NB4 (cell line): ENCODE measurements around the gene ZBP1.

ENCODE experiments used
- MYC ChIP-seq: IDR thresholded peaks from 2 replicates; pipeline ENCODE4 v1.6.1; 2011; ENCODE audit warnings: low read depth, low read length
- POLR2A ChIP-seq: IDR thresholded peaks from 2 replicates; pipeline ENCODE4 v1.6.1; 2011; ENCODE audit warnings: mild to moderate bottlenecking; ENCODE audit not compliant: insufficient read length; ENCODE audit errors: extremely low read depth
- TF ChIP-seq, protein P1 (sequence below): IDR thresholded peaks from one replicate; pipeline ENCODE4 v1.5.1; 2012; ENCODE audit warnings: low read depth, low read length

GRCh38 chr20:57654998-57655808, 35.0 kb upstream of the ZBP1 start:
- TF ChIP-seq, protein P1, sequence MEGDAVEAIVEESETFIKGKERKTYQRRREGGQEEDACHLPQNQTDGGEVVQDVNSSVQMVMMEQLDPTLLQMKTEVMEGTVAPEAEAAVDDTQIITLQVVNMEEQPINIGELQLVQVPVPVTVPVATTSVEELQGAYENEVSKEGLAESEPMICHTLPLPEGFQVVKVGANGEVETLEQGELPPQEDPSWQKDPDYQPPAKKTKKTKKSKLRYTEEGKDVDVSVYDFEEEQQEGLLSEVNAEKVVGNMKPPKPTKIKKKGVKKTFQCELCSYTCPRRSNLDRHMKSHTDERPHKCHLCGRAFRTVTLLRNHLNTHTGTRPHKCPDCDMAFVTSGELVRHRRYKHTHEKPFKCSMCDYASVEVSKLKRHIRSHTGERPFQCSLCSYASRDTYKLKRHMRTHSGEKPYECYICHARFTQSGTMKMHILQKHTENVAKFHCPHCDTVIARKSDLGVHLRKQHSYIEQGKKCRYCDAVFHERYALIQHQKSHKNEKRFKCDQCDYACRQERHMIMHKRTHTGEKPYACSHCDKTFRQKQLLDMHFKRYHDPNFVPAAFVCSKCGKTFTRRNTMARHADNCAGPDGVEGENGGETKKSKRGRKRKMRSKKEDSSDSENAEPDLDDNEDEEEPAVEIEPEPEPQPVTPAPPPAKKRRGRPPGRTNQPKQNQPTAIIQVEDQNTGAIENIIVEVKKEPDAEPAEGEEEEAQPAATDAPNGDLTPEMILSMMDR: no peak
- TF ChIP-seq POLR2A (no peak), MYC (no peak)
